HEK293T (cell line): ENCODE data around the gene CPB1.

Experiments used
- ARNT ChIP-seq: fragments of 450-650 bp; IDR thresholded peaks from 2 replicates; pipeline ENCODE4 v1.6.1; 2017; ENCODE audit warnings: mild to moderate bottlenecking
- BHLHE40 ChIP-seq: fragments of 450-650 bp; IDR thresholded peaks from 2 replicates; pipeline ENCODE4 v1.6.1; 2016; ENCODE audit warnings: mild to moderate bottlenecking, moderate library complexity, borderline replicate concordance
- CTBP1 ChIP-seq: fragments of 450-650 bp; IDR thresholded peaks from 2 replicates; pipeline ENCODE4 v1.6.1; 2016; ENCODE audit warnings: borderline replicate concordance
- ELF4 ChIP-seq: fragments of 450-650 bp; IDR thresholded peaks from 2 replicates; pipeline ENCODE4 v1.6.1; 2017; ENCODE audit warnings: antibody characterized with exemption
- FOXA1 ChIP-seq: fragments of 450-650 bp; IDR thresholded peaks from 2 replicates; pipeline ENCODE4 v1.6.1; 2016; ENCODE audit warnings: mild to moderate bottlenecking
- FOXK2 ChIP-seq: fragments of 450-650 bp; IDR thresholded peaks from 2 replicates; pipeline ENCODE4 v1.6.1; 2016; ENCODE audit warnings: mild to moderate bottlenecking
- FOXM1 ChIP-seq: fragments of 450-650 bp; IDR thresholded peaks from 2 replicates; pipeline ENCODE4 v1.6.1; 2017; ENCODE audit warnings: mild to moderate bottlenecking, borderline replicate concordance
- LEF1 ChIP-seq: fragments of 450-650 bp; IDR thresholded peaks from 2 replicates; pipeline ENCODE4 v1.6.1; 2017; ENCODE audit warnings: mild to moderate bottlenecking, borderline replicate concordance
- NFRKB ChIP-seq: fragments of 450-650 bp; IDR thresholded peaks from 2 replicates; pipeline ENCODE4 v1.6.1; 2016; ENCODE audit warnings: mild to moderate bottlenecking, moderate library complexity
- SP1 ChIP-seq: fragments of 450-650 bp; IDR thresholded peaks from 2 replicates; pipeline ENCODE4 v1.6.1; 2017
- SUZ12 ChIP-seq: fragments of 450-650 bp; IDR thresholded peaks from 2 replicates; pipeline ENCODE4 v1.6.1; 2016; ENCODE audit warnings: mild to moderate bottlenecking
- TARDBP ChIP-seq: fragments of 450-650 bp; IDR thresholded peaks from 2 replicates; pipeline ENCODE4 v1.6.1; 2016
- ZNF384 ChIP-seq: fragments of 450-650 bp; IDR thresholded peaks from 2 replicates; pipeline ENCODE4 v1.6.1; 2016
- TF ChIP-seq, protein P1 (sequence below): fragments of 450-650 bp; IDR thresholded peaks from 2 replicates; pipeline ENCODE4 v1.6.1; 2016

DNA sequence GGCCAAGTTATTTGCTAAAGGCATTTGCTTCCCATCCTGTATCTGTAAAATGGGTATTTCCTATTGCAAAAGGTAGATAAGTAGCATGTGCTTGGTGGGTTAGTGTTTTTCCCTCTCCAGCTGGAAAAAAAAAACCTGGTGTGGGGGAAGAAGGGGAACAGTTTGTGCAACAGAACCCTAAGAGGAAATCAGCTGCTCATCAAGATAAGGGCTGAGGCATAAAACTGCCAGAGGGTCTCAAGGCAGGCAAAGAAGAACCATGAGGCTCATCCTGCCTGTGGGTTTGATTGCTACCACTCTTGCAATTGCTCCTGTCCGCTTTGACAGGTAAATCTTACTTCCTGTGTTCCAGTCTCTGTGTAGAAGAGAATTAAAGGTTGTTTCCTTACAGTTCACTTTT lies 37.4 kb downstream of the CPB1 start, which contains the start of gene CPA3:
- no peak for TF ChIP-seq FOXA1
- TF ChIP-seq SP1: no peak
- TF ChIP-seq FOXM1: no peak
- no peak for TF ChIP-seq ELF4
- no peak for TF ChIP-seq TARDBP
- no peak for TF ChIP-seq SUZ12
- TF ChIP-seq CTBP1: no peak
- no peak for TF ChIP-seq BHLHE40
- TF ChIP-seq FOXK2: no peak
- no peak for TF ChIP-seq NFRKB
- TF ChIP-seq ZNF384: no peak
- no peak for TF ChIP-seq LEF1
- TF ChIP-seq, protein P1, sequence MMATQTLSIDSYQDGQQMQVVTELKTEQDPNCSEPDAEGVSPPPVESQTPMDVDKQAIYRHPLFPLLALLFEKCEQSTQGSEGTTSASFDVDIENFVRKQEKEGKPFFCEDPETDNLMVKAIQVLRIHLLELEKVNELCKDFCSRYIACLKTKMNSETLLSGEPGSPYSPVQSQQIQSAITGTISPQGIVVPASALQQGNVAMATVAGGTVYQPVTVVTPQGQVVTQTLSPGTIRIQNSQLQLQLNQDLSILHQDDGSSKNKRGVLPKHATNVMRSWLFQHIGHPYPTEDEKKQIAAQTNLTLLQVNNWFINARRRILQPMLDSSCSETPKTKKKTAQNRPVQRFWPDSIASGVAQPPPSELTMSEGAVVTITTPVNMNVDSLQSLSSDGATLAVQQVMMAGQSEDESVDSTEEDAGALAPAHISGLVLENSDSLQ: no peak
- TF ChIP-seq ARNT: no peak
